DND-41 (cell line): ENCODE data around the gene PTPRU.

Experiments used
- ATAC-seq: fragments of 200-7000 bp; cut with Tn5 transposase; 3 replicates; pipeline ENCODE4 v1.9.1; 2021; ENCODE audit warnings: low read depth; ENCODE audit not compliant: insufficient read depth
- DNase-seq: peaks from one replicate; pipeline ENCODE4 v3.0.0-alpha.2; 2020
- H2AFZ ChIP-seq: 2 replicates; pipeline ENCODE4 v1.6.0; 2012; ENCODE audit warnings: low read depth, low read length
- H3K27ac ChIP-seq: 2 replicates; pipeline ENCODE4 v1.5.1; 2012; ENCODE audit warnings: low read length, inconsistent platforms
- H3K27me3 ChIP-seq: fragments of 200-600 bp; sonication (generic); 2 replicates; pipeline ENCODE4 v1.6.0; 2012; ENCODE audit warnings: low read length, mild to moderate bottlenecking, inconsistent platforms; ENCODE audit not compliant: insufficient read depth, poor library complexity
- H3K36me3 ChIP-seq: 2 replicates; pipeline ENCODE4 v1.5.1; 2012; ENCODE audit warnings: low read length, inconsistent platforms; ENCODE audit not compliant: insufficient read depth
- H3K4me1 ChIP-seq: 2 replicates; pipeline ENCODE4 v1.5.1; 2012; ENCODE audit warnings: mild to moderate bottlenecking, low read length; ENCODE audit not compliant: insufficient read depth
- H3K4me2 ChIP-seq: 2 replicates; pipeline ENCODE4 v1.6.0; 2012; ENCODE audit warnings: mild to moderate bottlenecking, moderate library complexity, low read length, inconsistent platforms; ENCODE audit not compliant: insufficient read depth
- H3K4me3 ChIP-seq, 2 experiments: fragments of 200-600 bp in 1 of 2; shearing (Covaris generic) in 1 of 2; 2 replicates each; pipeline ENCODE4 v1.5.1; 2012 to 2016; ENCODE audit warnings: inconsistent platforms in 2 of 2, low read length in 2 of 2, mild to moderate bottlenecking in 2 of 2, low read depth in 1 of 2, moderate library complexity in 1 of 2
- H3K79me2 ChIP-seq: 2 replicates; pipeline ENCODE4 v1.6.0; 2012; ENCODE audit warnings: low read length, inconsistent platforms; ENCODE audit not compliant: insufficient read depth
- H3K9ac ChIP-seq: 2 replicates; pipeline ENCODE4 v1.6.0; 2012; ENCODE audit warnings: low read depth, mild to moderate bottlenecking, inconsistent platforms, low read length, moderate library complexity
- H3K9me3 ChIP-seq: 2 replicates; pipeline ENCODE4 v1.5.1; 2012; ENCODE audit warnings: low read length, moderate library complexity, mild to moderate bottlenecking, inconsistent platforms; ENCODE audit not compliant: insufficient read depth, severe bottlenecking
- H4K20me1 ChIP-seq: 2 replicates; pipeline ENCODE4 v1.6.0; 2012; ENCODE audit warnings: low read length; ENCODE audit not compliant: insufficient read depth
- CTCF ChIP-seq: IDR thresholded peaks from 2 replicates; pipeline ENCODE4 v1.5.1; 2012; ENCODE audit warnings: borderline replicate concordance, low read length, moderate library complexity, mild to moderate bottlenecking; ENCODE audit not compliant: poor library complexity, severe bottlenecking; ENCODE audit errors: extremely low read depth
- EZH2 ChIP-seq: IDR thresholded peaks from 3 replicates; pipeline ENCODE4 v1.6.1; 2012; ENCODE audit warnings: borderline replicate concordance, low read depth, mild to moderate bottlenecking, moderate library complexity, low read length, inconsistent platforms; ENCODE audit not compliant: severe bottlenecking

PTPRU gene

GRCh38 chr1:29193879-29194455 lies 42.4 kb upstream of the PTPRU start:
- Histone ChIP-seq H3K27me3 (no peaks in the 10 kb centered on the region), H3K9ac (no peak overlapping the region), H3K36me3 (peaks cover 33% of the 10 kb centered on the region), H3K9me3 (no peaks in the 10 kb centered on the region), H3K4me2 (no peak overlapping the region), H3K4me3 (no peak overlapping the region), H4K20me1 (no peaks in the 10 kb centered on the region), H3K27ac (no peak overlapping the region), H3K79me2 (no peaks in the 10 kb centered on the region), H2AFZ (no peak overlapping the region), H3K4me1 (no peaks in the 10 kb centered on the region)
- no peak for ATAC-seq
- TF ChIP-seq EZH2 (no peak), CTCF (no peak)
- DNase-seq, result no peak

GRCh38 chr1:29195881-29196291 lies 40.4 kb upstream of the PTPRU start:
- DNase-seq (no peak), ATAC-seq (no peak)
- no peak overlapping the region for H2AFZ ChIP-seq
- no peaks in the 10 kb centered on the region for H3K4me1 ChIP-seq
- peaks cover 42% of the 10 kb centered on the region for H3K36me3 ChIP-seq
- H3K4me2 ChIP-seq, result no peak overlapping the region
- no peaks in the 10 kb centered on the region for H3K27me3 ChIP-seq
- no peak for TF ChIP-seq CTCF
- TF ChIP-seq EZH2, result no peak
- no peaks in the 10 kb centered on the region for H3K79me2 ChIP-seq
- H3K9me3 ChIP-seq, result no peaks in the 10 kb centered on the region
- no peak overlapping the region for H3K9ac ChIP-seq
- H4K20me1 ChIP-seq, result no peaks in the 10 kb centered on the region
- H3K27ac ChIP-seq, result no peak overlapping the region
- no peak overlapping the region for H3K4me3 ChIP-seq

GRCh38 chr1:29196863-29197589 lies 39.3 kb upstream of the PTPRU start:
- no peak for DNase-seq
- no peaks in the 10 kb centered on the region for H3K27me3 ChIP-seq
- H3K27ac ChIP-seq, result no peak overlapping the region
- H2AFZ ChIP-seq, result no peak overlapping the region
- no peak overlapping the region for H3K4me3 ChIP-seq
- H3K4me2 ChIP-seq, result no peak overlapping the region
- H3K4me1 ChIP-seq, result no peaks in the 10 kb centered on the region
- H3K9me3 ChIP-seq, result no peaks in the 10 kb centered on the region
- peaks cover 54% of the 10 kb centered on the region for H3K36me3 ChIP-seq
- no peak overlapping the region for H3K9ac ChIP-seq
- ATAC-seq, result no peak
- H3K79me2 ChIP-seq, result no peaks in the 10 kb centered on the region
- TF ChIP-seq CTCF (no peak), EZH2 (no peak)
- H4K20me1 ChIP-seq, result no peaks in the 10 kb centered on the region
